Loucy (cell line): ENCODE results near the gene DAB1.

Experiments
- H2AFZ ChIP-seq: fragments of 200-600 bp; sonication (generic); 2 replicates; pipeline ENCODE4 v1.6.0; 2016; ENCODE audit warnings: antibody characterized with exemption, mild to moderate bottlenecking, low read length, moderate library complexity
- H3F3A ChIP-seq: fragments of 200-600 bp; 2 replicates; pipeline ENCODE4 v1.6.0; 2016; ENCODE audit warnings: antibody characterized with exemption, low read depth, mild to moderate bottlenecking
- H3K27me3 ChIP-seq: fragments of 200-600 bp; sonication (generic); 2 replicates; pipeline ENCODE4 v1.6.1; 2014; ENCODE audit warnings: low read length, mild to moderate bottlenecking; ENCODE audit not compliant: insufficient read depth, poor library complexity, severe bottlenecking
- H3K36me3 ChIP-seq: fragments of 200-600 bp; sonication (generic); 2 replicates; pipeline ENCODE4 v1.6.1; 2016; ENCODE audit warnings: low read length; ENCODE audit not compliant: insufficient read depth
- H3K4me1 ChIP-seq: fragments of 200-600 bp; sonication (generic); 2 replicates; pipeline ENCODE4 v1.5.1; 2014; ENCODE audit warnings: low read length, mild to moderate bottlenecking; ENCODE audit not compliant: insufficient read depth, poor library complexity, severe bottlenecking
- H3K4me2 ChIP-seq: fragments of 200-600 bp; sonication (generic); 2 replicates; pipeline ENCODE4 v1.6.0; 2014; ENCODE audit warnings: antibody characterized with exemption, low read length, low read depth, mild to moderate bottlenecking; ENCODE audit not compliant: poor library complexity, severe bottlenecking
- H3K4me3 ChIP-seq: fragments of 200-600 bp; sonication (generic); 2 replicates; pipeline ENCODE4 v1.5.1; 2014; ENCODE audit warnings: low read length, mild to moderate bottlenecking, mixed read lengths; ENCODE audit not compliant: poor library complexity, severe bottlenecking
- H3K79me2 ChIP-seq: fragments of 200-600 bp; sonication (generic); 2 replicates; pipeline ENCODE4 v1.6.1; 2014; ENCODE audit warnings: low read length; ENCODE audit not compliant: insufficient read depth
- H3K9ac ChIP-seq: fragments of 200-600 bp; sonication (generic); 2 replicates; pipeline ENCODE4 v1.6.0; 2014; ENCODE audit warnings: mild to moderate bottlenecking, low read depth, low read length, moderate library complexity; ENCODE audit not compliant: poor library complexity, severe bottlenecking
- H3K9me2 ChIP-seq: fragments of 200-600 bp; sonication (generic); replicated peaks from 2 replicates; pipeline ENCODE4 v1.6.1; 2016; ENCODE audit warnings: low read depth, low read length, mixed read lengths
- H3K9me3 ChIP-seq: fragments of 200-600 bp; sonication (generic); 2 replicates; pipeline ENCODE4 v1.6.1; 2014; ENCODE audit warnings: mild to moderate bottlenecking, antibody characterized with exemption, low read length, low read depth; ENCODE audit not compliant: insufficient read depth
- H4K20me1 ChIP-seq: fragments of 200-600 bp; sonication (generic); 2 replicates; pipeline ENCODE4 v1.6.0; 2014; ENCODE audit warnings: antibody characterized with exemption, low read length, mild to moderate bottlenecking; ENCODE audit not compliant: insufficient read depth, poor library complexity, severe bottlenecking
- CTCF ChIP-seq: fragments of 200-600 bp; sonication (generic); conservative IDR thresholded peaks from 2 replicates; pipeline ENCODE4 v1.5.1; 2014; ENCODE audit warnings: mild to moderate bottlenecking, antibody characterized with exemption, low read length
- EZH2phosphoT487 ChIP-seq: fragments of 200-600 bp; IDR thresholded peaks from 2 replicates; pipeline ENCODE4 v1.6.1; 2018; ENCODE audit warnings: antibody characterized with exemption, mild to moderate bottlenecking, moderate library complexity, borderline replicate concordance

DAB1 gene

GRCh38 chr1:57190898-57191297 is 233.0 kb downstream of the DAB1 start:
- no peaks in the 10 kb centered on the region for H3K27me3 ChIP-seq
- H3F3A ChIP-seq: no peaks in the 10 kb centered on the region
- no peaks in the 10 kb centered on the region for H3K79me2 ChIP-seq
- H3K9me2 ChIP-seq: no peaks in the 10 kb centered on the region
- no peak overlapping the region for H2AFZ ChIP-seq
- no peak overlapping the region for H3K4me3 ChIP-seq
- no peak overlapping the region for H3K4me2 ChIP-seq
- no peaks in the 10 kb centered on the region for H3K9me3 ChIP-seq
- H4K20me1 ChIP-seq: no peaks in the 10 kb centered on the region
- no peak overlapping the region for H3K9ac ChIP-seq
- no peaks in the 10 kb centered on the region for H3K4me1 ChIP-seq
- no peak for TF ChIP-seq CTCF
- TF ChIP-seq EZH2phosphoT487: no peak
- H3K36me3 ChIP-seq: no peaks in the 10 kb centered on the region

GRCh38 chr1:57188168-57188567 is 235.7 kb downstream of the DAB1 start:
- H3F3A ChIP-seq: no peaks in the 10 kb centered on the region
- no peaks in the 10 kb centered on the region for H3K27me3 ChIP-seq
- H3K9me2 ChIP-seq: no peaks in the 10 kb centered on the region
- no peaks in the 10 kb centered on the region for H4K20me1 ChIP-seq
- no peaks in the 10 kb centered on the region for H3K36me3 ChIP-seq
- no peaks in the 10 kb centered on the region for H3K4me1 ChIP-seq
- TF ChIP-seq CTCF (no peak), EZH2phosphoT487 (no peak)
- H3K4me3 ChIP-seq: no peak overlapping the region
- H3K9ac ChIP-seq: no peak overlapping the region
- H2AFZ ChIP-seq: no peak overlapping the region
- H3K79me2 ChIP-seq: no peaks in the 10 kb centered on the region
- no peak overlapping the region for H3K4me2 ChIP-seq
- no peaks in the 10 kb centered on the region for H3K9me3 ChIP-seq

- no peaks in the 10 kb centered on the region for H3F3A ChIP-seq
- H3K4me3 ChIP-seq: no peak overlapping the region
- H3K27me3 ChIP-seq: no peaks in the 10 kb centered on the region
- no peaks in the 10 kb centered on the region for H3K4me1 ChIP-seq
- H3K9me2 ChIP-seq: no peaks in the 10 kb centered on the region
- H3K9ac ChIP-seq: no peak overlapping the region
- no peaks in the 10 kb centered on the region for H3K79me2 ChIP-seq
- no peak overlapping the region for H3K4me2 ChIP-seq
- no peaks in the 10 kb centered on the region for H3K9me3 ChIP-seq
- TF ChIP-seq CTCF (no peak), EZH2phosphoT487 (no peak)
- H2AFZ ChIP-seq: no peak overlapping the region
- no peaks in the 10 kb centered on the region for H3K36me3 ChIP-seq
- H4K20me1 ChIP-seq: no peaks in the 10 kb centered on the region
These were observed 237.4 kb downstream of the DAB1 start for GRCh38 chr1:57186455-57186854.
